ENCODE results near the gene FAM25G. TPM values are rescaled to one million over a fixed set of nuclear protein-coding genes. Genes with fewer than 3 reads are reported as not detected.

The FAM25G gene
- total RNA-seq, 4 donors from 2014 or later: not detected

DNA sequence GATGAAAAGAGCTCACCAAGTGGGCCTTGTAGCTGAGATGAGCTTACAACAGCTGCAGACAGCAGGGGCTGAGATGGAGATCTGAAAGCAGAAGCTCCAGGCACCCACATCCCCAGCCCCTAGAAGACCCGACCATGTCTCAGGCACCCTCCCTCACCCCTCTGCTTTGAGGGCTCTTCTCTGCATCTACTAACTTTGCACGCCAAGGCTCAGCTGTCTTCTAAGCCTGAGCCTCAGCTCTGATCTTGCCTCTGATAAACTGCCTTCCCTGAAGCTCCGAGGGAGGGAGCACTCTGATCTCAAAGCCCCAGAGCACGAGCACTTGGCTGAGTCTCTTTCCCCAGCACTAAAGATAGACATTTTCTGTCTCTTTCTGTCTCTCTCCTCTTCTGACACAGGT, 49.6 kb downstream of the FAM25G start:
- no peak for DNase-seq (ENCODE audit: low spot score in 2 of 2)
- 73 to 74% methylated on average over 4 of the region's 4 CpGs for WGBS, 2 donors

DNA sequence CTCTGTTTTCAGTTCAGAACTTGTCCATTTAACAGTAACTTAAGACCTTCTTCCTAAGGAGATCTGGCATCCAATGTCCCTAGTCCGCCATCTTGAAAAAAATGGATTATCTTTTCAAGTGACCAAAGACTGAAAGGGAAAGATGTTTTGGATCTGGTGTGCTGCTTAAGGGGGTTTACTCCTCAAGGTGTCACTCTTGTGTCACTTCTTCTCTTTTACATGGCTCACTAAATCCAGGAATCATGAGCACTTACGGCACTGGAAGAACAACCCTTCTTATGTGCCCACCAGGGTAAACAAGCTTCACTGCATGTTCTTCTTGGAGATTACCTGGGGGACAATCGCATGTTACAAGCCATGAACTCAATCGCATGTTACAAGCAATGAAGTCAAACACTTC, 51.3 kb downstream of the FAM25G start:
- Histone ChIP-seq H3K27ac (no peak overlapping the region), H3K27me3 (no peaks in the 10 kb centered on the region), H3K4me3 (no peak overlapping the region), H3K36me3 (no peaks in the 10 kb centered on the region), H3K9me3 (peaks cover 0 to 33% (median under 1%) of the 10 kb centered on the region in 4 donors), H3K4me1 (no peaks in the 10 kb centered on the region)
- WGBS, 2 donors: 90 to 92% methylated on average over 4 of the region's 4 CpGs
- TF ChIP-seq EP300 (IDR thresholded peaks at IDR 0.05) (no peak), POLR2A (IDR thresholded peaks at IDR 0.05) (no peak)
- TF ChIP-seq, protein P1, sequence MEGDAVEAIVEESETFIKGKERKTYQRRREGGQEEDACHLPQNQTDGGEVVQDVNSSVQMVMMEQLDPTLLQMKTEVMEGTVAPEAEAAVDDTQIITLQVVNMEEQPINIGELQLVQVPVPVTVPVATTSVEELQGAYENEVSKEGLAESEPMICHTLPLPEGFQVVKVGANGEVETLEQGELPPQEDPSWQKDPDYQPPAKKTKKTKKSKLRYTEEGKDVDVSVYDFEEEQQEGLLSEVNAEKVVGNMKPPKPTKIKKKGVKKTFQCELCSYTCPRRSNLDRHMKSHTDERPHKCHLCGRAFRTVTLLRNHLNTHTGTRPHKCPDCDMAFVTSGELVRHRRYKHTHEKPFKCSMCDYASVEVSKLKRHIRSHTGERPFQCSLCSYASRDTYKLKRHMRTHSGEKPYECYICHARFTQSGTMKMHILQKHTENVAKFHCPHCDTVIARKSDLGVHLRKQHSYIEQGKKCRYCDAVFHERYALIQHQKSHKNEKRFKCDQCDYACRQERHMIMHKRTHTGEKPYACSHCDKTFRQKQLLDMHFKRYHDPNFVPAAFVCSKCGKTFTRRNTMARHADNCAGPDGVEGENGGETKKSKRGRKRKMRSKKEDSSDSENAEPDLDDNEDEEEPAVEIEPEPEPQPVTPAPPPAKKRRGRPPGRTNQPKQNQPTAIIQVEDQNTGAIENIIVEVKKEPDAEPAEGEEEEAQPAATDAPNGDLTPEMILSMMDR (IDR thresholded peaks at IDR 0.05): no peak
- DNase-seq (ENCODE audit: low spot score in 2 of 2): no peak

More for the DNA sequence above, 49.6 kb downstream of the FAM25G start:
- Histone ChIP-seq H3K27me3 (no peaks in the 10 kb centered on the region), H3K4me3 (no peak overlapping the region), H3K27ac (no peak overlapping the region), H3K4me1 (no peaks in the 10 kb centered on the region), H3K36me3 (no peaks in the 10 kb centered on the region), H3K9me3 (peaks cover 0 to 47% (median 6%) of the 10 kb centered on the region in 4 donors)
- TF ChIP-seq EP300 (IDR thresholded peaks at IDR 0.05) (no peak), POLR2A (IDR thresholded peaks at IDR 0.05) (no peak)
- TF ChIP-seq, protein P1 (IDR thresholded peaks at IDR 0.05): no peak

DNA sequence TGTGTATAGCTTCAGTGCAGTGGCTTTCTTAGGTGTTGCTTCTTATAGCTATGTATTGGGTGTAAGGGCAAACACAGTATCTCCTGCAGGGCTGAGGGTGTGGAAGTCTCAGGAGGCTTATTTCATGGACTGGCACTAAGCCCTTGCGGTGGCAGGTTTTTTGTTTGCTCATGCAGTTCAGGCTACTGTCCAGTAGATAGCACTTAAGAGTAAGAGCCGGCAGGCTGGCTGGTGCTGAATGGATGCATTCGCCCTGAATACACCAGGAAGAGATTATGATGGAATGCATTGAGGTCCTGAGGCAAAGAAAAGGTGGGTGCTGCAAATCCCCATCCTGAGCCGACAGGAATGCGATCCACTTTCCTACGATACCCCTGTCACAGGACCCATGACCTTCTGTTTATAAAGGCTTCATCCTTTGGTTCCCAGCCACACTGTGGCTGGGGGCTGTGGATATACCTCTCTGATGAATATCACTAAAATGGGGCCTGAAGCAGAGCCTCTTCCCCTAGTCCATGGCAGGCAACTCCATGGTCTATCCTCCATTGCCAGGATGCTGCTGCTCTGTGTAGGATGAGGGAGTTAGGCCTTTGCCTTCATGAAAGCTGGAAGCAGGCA, 52.5 kb downstream of the FAM25G start:
- H3K4me3 ChIP-seq: no peak overlapping the region
- 45 to 52% methylated on average over 6 of the region's 6 CpGs for WGBS, 2 donors
- no peaks in the 10 kb centered on the region for H3K4me1 ChIP-seq
- TF ChIP-seq, protein P1 (IDR thresholded peaks at IDR 0.05): peak in 1 of 5 experiments; percentile 8
- TF ChIP-seq EP300 (IDR thresholded peaks at IDR 0.05): no peak
- H3K9me3 ChIP-seq: peaks cover 0 to 33% (median 0%) of the 10 kb centered on the region in 4 donors
- DNase-seq (ENCODE audit: low spot score in 2 of 2): no peak
- no peaks in the 10 kb centered on the region for H3K36me3 ChIP-seq
- H3K27ac ChIP-seq: no peak overlapping the region
- H3K27me3 ChIP-seq: no peaks in the 10 kb centered on the region

Small RNA genes within 50 kb of the gene (small RNA-seq; reads per million reads assigned to genes)
- gene AL591684.3 (not detected), gene RNA5SP312 (not detected)

Other genes with a start within 250 kb of the FAM25G start
- 10 to 100 TPM; 10.2 to 48.2 (median 22.9) TPM for gene GDF10, start 191.5 kb downstream of the FAM25G start, total RNA-seq
- not detected for gene GDF2, start 169.2 kb downstream of the FAM25G start, total RNA-seq
- gene RBP3, start 143.3 kb downstream of the FAM25G start, total RNA-seq: not detected
- gene ZNF488, start 107.4 kb downstream of the FAM25G start, total RNA-seq: 1 to 10 TPM in 2 of 4 donors, under 1 TPM in 1, not detected in 1; 0.59 to 1.1 (median 1.0) TPM
- gene ANXA8, start 7.6 kb downstream of the FAM25G start, total RNA-seq: 1 to 10 TPM in 3 of 4 donors, under 1 TPM in 1; 0.30 to 9.8 (median 4.2) TPM
- gene AGAP9, start 31.9 kb upstream of the FAM25G start, total RNA-seq: 10 to 100 TPM in 3 of 4 donors, 1 to 10 TPM in 1; 3.3 to 26.7 (median 11.9) TPM

Measured in tibial nerve (tissue), 4 donors.